NCI-H1694 (cell line): ENCODE results near the gene OLA1.

Experiments used
- DNase-seq: peaks from one replicate; lab custom pipeline; 2025; lab: John Stamatoyannopoulos, UW

Gene OLA1

GRCh38 chr2:174224665-174225288 is 23.6 kb downstream of the OLA1 start:
- DNase-seq = no peak

GRCh38 chr2:174224125-174224524 is 24.2 kb downstream of the OLA1 start:
- DNase-seq = no peak

GRCh38 chr2:174223388-174223787 is 24.9 kb downstream of the OLA1 start:
- no peak for DNase-seq

GRCh38 chr2:174222154-174222553 is 26.2 kb downstream of the OLA1 start:
- DNase-seq = no peak

GRCh38 chr2:174219321-174219720 is 29.0 kb downstream of the OLA1 start:
- DNase-seq = no peak

GRCh38 chr2:174218773-174219172 is 29.6 kb downstream of the OLA1 start:
- no peak for DNase-seq

- DNase-seq = no peak
Measured at GRCh38 chr2:174217869-174218268, 30.5 kb downstream of the OLA1 start.

GRCh38 chr2:174211954-174212353 is 36.4 kb downstream of the OLA1 start:
- DNase-seq = no peak

- DNase-seq = no peak
Measured at GRCh38 chr2:174210862-174211261, 37.5 kb downstream of the OLA1 start.

GRCh38 chr2:174209325-174209724 is 39.0 kb downstream of the OLA1 start:
- no peak for DNase-seq

GRCh38 chr2:174208026-174208425 is 40.3 kb downstream of the OLA1 start:
- no peak for DNase-seq

- no peak for DNase-seq
Measured at GRCh38 chr2:174205562-174205961, 42.8 kb downstream of the OLA1 start.

GRCh38 chr2:174202188-174202587 is 46.1 kb downstream of the OLA1 start:
- no peak for DNase-seq

GRCh38 chr2:174198846-174199564 is 49.3 kb downstream of the OLA1 start:
- no peak for DNase-seq

- DNase-seq = no peak
Measured at GRCh38 chr2:174195253-174195652, 53.1 kb downstream of the OLA1 start.

- DNase-seq = no peak
Measured at GRCh38 chr2:174193737-174194136, 54.6 kb downstream of the OLA1 start.

GRCh38 chr2:174192664-174193063 is 55.7 kb downstream of the OLA1 start:
- DNase-seq = no peak

GRCh38 chr2:174191342-174192074 is 56.8 kb downstream of the OLA1 start:
- no peak for DNase-seq

GRCh38 chr2:174184915-174185314 is 63.4 kb downstream of the OLA1 start:
- DNase-seq = no peak

GRCh38 chr2:174184504-174184903 is 63.8 kb downstream of the OLA1 start:
- no peak for DNase-seq

GRCh38 chr2:174183076-174183475 is 65.3 kb downstream of the OLA1 start:
- no peak for DNase-seq

- DNase-seq = no peak
Measured at GRCh38 chr2:174181368-174181767, 67.0 kb downstream of the OLA1 start.

- DNase-seq = no peak
Measured at GRCh38 chr2:174180726-174181236, 67.6 kb downstream of the OLA1 start.
